H1 (cell line): ENCODE data around the gene DRC3. TPM values are rescaled to one million over a fixed set of nuclear protein-coding genes. Genes with fewer than 3 reads are reported as not detected.

Experiments used
- CTCF ChIA-PET: fragments of 300-600 bp; sonication (Branson Sonifier 250); formaldehyde crosslinking; loops from one replicate; lab custom pipeline; 2021; ENCODE audit not compliant: partially characterized antibody; lab: Charles Lee
- POLR2A ChIA-PET: fragments of 300-600 bp; sonication (Branson Sonifier 250); formaldehyde crosslinking; loops from one replicate; lab custom pipeline; 2021; ENCODE audit warnings: inconsistent platforms; ENCODE audit not compliant: partially characterized antibody; lab: Charles Lee
- DNase-seq, 2 experiments: peaks; one replicate each; pipeline versions ENCODE4 v3.0.0 to v3.0.0-alpha.2; 2010 to 2022; ENCODE audit warnings: low spot score in 2 of 2, low read depth in 1 of 2, mixed read lengths in 1 of 2
- FAIRE-seq: peaks from 2 replicates; lab custom pipeline; 2011; peaks lifted over from hg19 to GRCh38; lab: Jason Lieb, UNC
- H2AFZ ChIP-seq: 2 replicates; pipeline ENCODE4 v1.8.1; 2012; ENCODE audit warnings: low read length, inconsistent platforms
- H2AK5ac ChIP-seq: 2 replicates; pipeline ENCODE4 v1.6.1; 2013; ENCODE audit warnings: low read depth, low read length
- H2BK120ac ChIP-seq: replicated peaks from 2 replicates; pipeline ENCODE3; 2013; ENCODE audit warnings: low read depth, low read length, inconsistent platforms
- H2BK12ac ChIP-seq: 2 replicates; pipeline ENCODE4 v1.6.1; 2013; ENCODE audit warnings: low read depth, low read length
- H2BK15ac ChIP-seq: 2 replicates; pipeline ENCODE4 v1.6.1; 2013; ENCODE audit warnings: low read length
- H2BK20ac ChIP-seq: 2 replicates; pipeline ENCODE4 v1.6.1; 2013; ENCODE audit warnings: low read length
- H2BK5ac ChIP-seq: 2 replicates; pipeline ENCODE4 v1.6.1; 2013; ENCODE audit warnings: low read depth, low read length
- H3K14ac ChIP-seq: 2 replicates; pipeline ENCODE4 v1.6.1; 2013; ENCODE audit warnings: inconsistent platforms; ENCODE audit not compliant: insufficient read length
- H3K18ac ChIP-seq: 2 replicates; pipeline ENCODE4 v1.6.1; 2013; ENCODE audit warnings: low read length; ENCODE audit errors: extremely low read depth
- H3K23ac ChIP-seq: 2 replicates; pipeline ENCODE4 v1.6.1; 2013; ENCODE audit warnings: inconsistent platforms; ENCODE audit not compliant: insufficient read length
- H3K23me2 ChIP-seq: 2 replicates; pipeline ENCODE4 v1.6.1; 2013; ENCODE audit warnings: low read depth, low read length
- H3K27ac ChIP-seq: 2 replicates; pipeline ENCODE4 v1.6.1; 2011; ENCODE audit warnings: low read depth, low read length, inconsistent platforms
- H3K27me3 ChIP-seq, 4 experiments: replicated peaks in 1 of 4; 1 replicate in 1 of 4; 2 replicates in 3 of 4; pipeline versions ENCODE4 v1.6.1 to v1.8.1; 2011 to 2013; ENCODE audit warnings: low read length in 3 of 4, mild to moderate bottlenecking in 3 of 4, inconsistent platforms in 2 of 4, mixed read lengths in 2 of 4, moderate library complexity in 1 of 4; ENCODE audit not compliant: control insufficient read depth in 3 of 4, insufficient read depth in 3 of 4; ENCODE audit errors: extremely low read depth in 1 of 4
- H3K36me3 ChIP-seq, 4 experiments: 2 replicates each; pipeline versions ENCODE4 v1.6.1 to v1.8.1; 2011 to 2013; ENCODE audit warnings: mild to moderate bottlenecking in 4 of 4, low read length in 3 of 4, moderate library complexity in 2 of 4, control low read depth in 1 of 4, inconsistent platforms in 1 of 4; ENCODE audit not compliant: insufficient read depth in 4 of 4, control insufficient read depth in 2 of 4
- H3K4ac ChIP-seq: replicated peaks from 2 replicates; pipeline ENCODE3; 2013; ENCODE audit warnings: low read length, low read depth, mixed read lengths, inconsistent platforms; ENCODE audit not compliant: insufficient read length
- H3K4me1 ChIP-seq, 4 experiments: replicated peaks in 1 of 4; 1 replicate in 1 of 4; 2 replicates in 3 of 4; pipeline versions ENCODE4 v1.6.1 to v1.8.1; 2011 to 2013; ENCODE audit warnings: low read length in 3 of 4, inconsistent platforms in 2 of 4, mixed read lengths in 1 of 4; ENCODE audit not compliant: insufficient read depth in 4 of 4, control insufficient read depth in 3 of 4
- H3K4me2 ChIP-seq, 2 experiments: 2 replicates each; pipeline versions ENCODE4 v1.6.1 to v1.8.1; 2011 to 2013; ENCODE audit warnings: low read depth in 2 of 2, low read length in 2 of 2, control low read depth in 1 of 2, inconsistent platforms in 1 of 2, mild to moderate bottlenecking in 1 of 2; ENCODE audit not compliant: insufficient read depth in 1 of 2
- H3K4me3 ChIP-seq, 4 experiments: fragments of 200-600, 300-600 bp in 1 of 4; sonication (generic), shearing (Covaris generic), sonication (Bioruptor Twin) in 1 of 4; 2 replicates each; pipeline versions ENCODE4 v1.5.1 to v1.8.1; 2011 to 2016; ENCODE audit warnings: low read length in 4 of 4, low read depth in 3 of 4, control low read depth in 2 of 4, inconsistent platforms in 2 of 4, mild to moderate bottlenecking in 2 of 4, mixed read lengths in 1 of 4, moderate library complexity in 1 of 4; ENCODE audit not compliant: insufficient read depth in 2 of 4; ENCODE audit errors: extremely low read depth in 1 of 4
- H3K56ac ChIP-seq: replicated peaks from 2 replicates; pipeline ENCODE3; 2013; ENCODE audit warnings: low read depth, mild to moderate bottlenecking, mixed read lengths, low read length, inconsistent platforms; ENCODE audit not compliant: insufficient read length
- H3K79me1 ChIP-seq: 2 replicates; pipeline ENCODE4 v1.6.1; 2013; ENCODE audit warnings: low read depth, low read length, control low read depth
- H3K79me2 ChIP-seq, 2 experiments: 2 replicates each; pipeline versions ENCODE4 v1.6.1 to v1.8.1; 2012 to 2013; ENCODE audit warnings: low read length in 2 of 2, mild to moderate bottlenecking in 2 of 2, inconsistent platforms in 1 of 2; ENCODE audit not compliant: insufficient read depth in 2 of 2, control insufficient read depth in 1 of 2
- H3K9ac ChIP-seq, 4 experiments: replicated peaks in 1 of 4; 1 replicate in 1 of 4; 2 replicates in 3 of 4; pipeline versions ENCODE4 v1.6.1 to v1.8.1; 2011 to 2013; ENCODE audit warnings: low read depth in 3 of 4, low read length in 3 of 4, control low read depth in 2 of 4, mild to moderate bottlenecking in 2 of 4, moderate library complexity in 2 of 4, inconsistent platforms in 1 of 4; ENCODE audit errors: extremely low read depth in 1 of 4
- H3K9me3 ChIP-seq, 2 experiments: 2 replicates each; pipeline versions ENCODE4 v1.6.1 to v1.8.1; 2012 to 2013; ENCODE audit warnings: mild to moderate bottlenecking in 2 of 2, moderate library complexity in 2 of 2, control low read depth in 1 of 2, inconsistent platforms in 1 of 2, low read depth in 1 of 2, low read length in 1 of 2, mixed read lengths in 1 of 2; ENCODE audit not compliant: insufficient read depth in 2 of 2
- H4K20me1 ChIP-seq, 2 experiments: replicated peaks in 1 of 2; 2 replicates each; pipeline versions ENCODE3 to v1.8.1; 2011 to 2013; ENCODE audit warnings: inconsistent platforms in 2 of 2, low read length in 2 of 2, mild to moderate bottlenecking in 1 of 2; ENCODE audit not compliant: insufficient read depth in 2 of 2, control insufficient read depth in 1 of 2
- H4K5ac ChIP-seq: 2 replicates; pipeline ENCODE4 v1.6.1; 2013; ENCODE audit warnings: low read length, low read depth, mixed read lengths, inconsistent platforms; ENCODE audit not compliant: insufficient read length
- H4K8ac ChIP-seq: 2 replicates; pipeline ENCODE4 v1.8.0; 2013; ENCODE audit warnings: mild to moderate bottlenecking, moderate library complexity, low read length, inconsistent platforms; ENCODE audit not compliant: insufficient read depth; ENCODE audit errors: extremely low read depth
- H4K91ac ChIP-seq: replicated peaks from 2 replicates; pipeline ENCODE3; 2013; ENCODE audit warnings: low read length, mixed read lengths, inconsistent platforms; ENCODE audit not compliant: insufficient read length
- BCL11A ChIP-seq, 2 experiments: IDR thresholded peaks; one replicate each; pipeline ENCODE4 v1.6.1; 2011; ENCODE audit warnings: low read depth in 2 of 2, low read length in 2 of 2, mild to moderate bottlenecking in 2 of 2
- SUZ12 ChIP-seq: fragments of 200-600 bp; sonication (generic); IDR thresholded peaks from 2 replicates; pipeline ENCODE4 v1.6.1; 2012; ENCODE audit warnings: mild to moderate bottlenecking, inconsistent platforms, low read length, moderate library complexity, mixed read lengths
- TAF1 ChIP-seq: IDR thresholded peaks from 2 replicates; pipeline ENCODE4 v1.6.1; 2011; ENCODE audit warnings: mild to moderate bottlenecking, low read depth, low read length
- WGBS, 2 experiments: shearing (Covaris generic) in 1 of 2; methylation state at CpG; one replicate each; pipeline versions ENCODE4 v1.1.6 to v1.1.7; 2013 to 2015; ENCODE audit warnings: low lambda C conversion rate in 2 of 2, mixed read lengths in 2 of 2, inconsistent platforms in 1 of 2, low coverage in 1 of 2, missing lambda C conversion rate in 1 of 2; ENCODE audit not compliant: insufficient replicate concordance in 2 of 2, insufficient coverage in 1 of 2, insufficient read length in 1 of 2; ENCODE audit errors: extremely low coverage in 1 of 2, missing lambda C conversion rate in 1 of 2; 5-methylcytosine and 5-hydroxymethylcytosine counted together
- polyA plus RNA-seq, 7 experiments: library from polyadenylated mRNA; depleted of rRNA in 3 of 7; stranded (reverse) in 5 of 7; unstranded in 2 of 7; fragments of >200 nt in 5 of 7; fragments of 200-250 nt in 2 of 7; gene quantifications; 1 replicate in 5 of 7; 2 replicates in 1 of 7; 4 replicates in 1 of 7; pipeline versions ENCODE4 v1.2.1 to v1.2.3, GENCODE V29; 2011 to 2013; ENCODE audit warnings: missing spikeins in 2 of 7, mixed read lengths in 2 of 7
- total RNA-seq: library from RNA; stranded (reverse); fragmentation: NEBNext Ultra II Directional; extraction: Animal tissue kit (Norgen Biotek cat#: 25700); gene quantifications from 2 replicates; pipeline ENCODE4 v1.2.1, GENCODE V29; 2021

The DRC3 gene
- total and polyA plus RNA-seq, 2 of the 8 experiments (the other 6 are each of a cell fraction or from before 2014, with no cell fraction given): 0.59 TPM; not detected in 1

DNA sequence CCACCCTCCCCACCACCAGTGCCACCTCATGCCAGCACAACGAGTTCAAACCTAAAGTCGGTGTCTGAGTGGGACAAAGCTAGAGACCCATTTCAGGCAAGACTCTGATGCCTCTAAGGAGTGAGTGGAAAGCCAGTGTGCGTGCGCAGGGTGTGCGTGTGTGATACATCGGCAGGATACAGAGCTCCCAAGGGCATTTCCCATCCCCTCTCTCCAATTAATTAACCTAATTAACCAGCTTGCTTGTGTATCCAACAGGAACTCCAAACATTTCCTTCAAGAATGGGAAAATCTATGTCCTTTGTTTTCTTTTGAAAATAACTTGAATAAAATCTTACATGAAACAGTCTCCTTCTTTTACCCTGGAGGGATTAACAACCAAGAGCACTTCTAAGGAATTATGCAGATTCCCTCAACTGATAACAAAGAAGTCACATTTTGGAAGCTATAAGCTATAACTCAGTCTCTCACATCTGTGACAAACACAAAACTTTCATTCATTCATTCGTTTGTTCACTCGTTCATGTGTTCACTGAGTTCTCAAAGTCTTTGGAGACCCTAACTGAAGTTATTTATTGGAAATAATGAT lies 56.4 kb downstream of the DRC3 start:
- no peak overlapping the region for H2BK20ac ChIP-seq
- H2BK5ac ChIP-seq: no peak overlapping the region
- peaks cover 5% of the 10 kb centered on the region for H3K79me1 ChIP-seq
- H3K9ac ChIP-seq: no peak overlapping the region
- no peak overlapping the region for H3K18ac ChIP-seq
- H4K91ac ChIP-seq: no peak overlapping the region
- FAIRE-seq: no peak
- H3K4me3 ChIP-seq: no peak overlapping the region
- TF ChIP-seq BCL11A (IDR thresholded peaks at IDR 0.05; ENCODE audit: low read depth in 2 of 2, low read length in 2 of 2): no peak
- TF ChIP-seq TAF1: no peak
- TF ChIP-seq SUZ12: no peak
- TF ChIP-seq, all 59 proteins: peak for 0
- H4K8ac ChIP-seq: no peak overlapping the region
- 91% methylated on average over 8 of the region's 8 CpGs; no CpG with 5 or more reads in 1 of the 2 experiments for WGBS, 2 experiments
- H2AFZ ChIP-seq: no peak overlapping the region
- H4K20me1 ChIP-seq: peaks cover 0 to 3% of the 10 kb centered on the region in 2 experiments
- H3K56ac ChIP-seq: no peak overlapping the region
- no peak overlapping the region for H3K4me2 ChIP-seq
- DNase-seq: no peak
- no peak overlapping the region for H3K4ac ChIP-seq
- H4K5ac ChIP-seq: no peak overlapping the region
- H3K36me3 ChIP-seq: no peaks in the 10 kb centered on the region; a peak in 1 of 8 replicates
- no peak overlapping the region for H2BK12ac ChIP-seq
- no peak overlapping the region for H3K27ac ChIP-seq
- no peak overlapping the region for H3K14ac ChIP-seq
- H3K9me3 ChIP-seq: no peaks in the 10 kb centered on the region
- H2BK120ac ChIP-seq: no peak overlapping the region
- H3K23ac ChIP-seq: no peak overlapping the region
- ChIA-PET CTCF (interaction anchor here (0.7 to 3.7 kb wide), 13 partner anchors 11 to 1750 kb away, joined by 3 to 16 read pairs (median 4); no protein-coding TSS in a partner anchor), POLR2A (no interaction called here)
- no peak overlapping the region; the same call in 1 of the 2 replicates for H2AK5ac ChIP-seq
- H3K23me2 ChIP-seq: no peaks in the 10 kb centered on the region
- H3K27me3 ChIP-seq: no peaks in the 10 kb centered on the region; a peak in 1 of 7 replicates
- no peaks in the 10 kb centered on the region for H3K4me1 ChIP-seq
- no peaks in the 10 kb centered on the region; a peak in 1 of 4 replicates for H3K79me2 ChIP-seq
- no peak overlapping the region for H2BK15ac ChIP-seq
